Astrocyte of the spinal cord (primary cell): Measurements from ENCODE around the gene NT5C1A.
A peak's percentile ranks its signal among the peaks of the same experiment; 100 is the strongest.

Experiments
- DNase-seq: peaks from one replicate; pipeline ENCODE4 v3.0.0; 2011; ENCODE audit warnings: low read depth, low spot score
- H3K4me3 ChIP-seq: 2 replicates; pipeline ENCODE4 v1.5.1; 2011; ENCODE audit warnings: low read depth, mild to moderate bottlenecking, low read length, moderate library complexity
- CTCF ChIP-seq: IDR thresholded peaks from 2 replicates; pipeline ENCODE4 v1.5.1; 2012; ENCODE audit warnings: low read depth, mild to moderate bottlenecking, low read length, inconsistent platforms
- in situ Hi-C: cut with HindIII; loops from 2 replicates; pipeline ENCODE4 v1.10.0; 2017; ENCODE audit warnings: low sequenced_read_pairs

The NT5C1A gene

DNA sequence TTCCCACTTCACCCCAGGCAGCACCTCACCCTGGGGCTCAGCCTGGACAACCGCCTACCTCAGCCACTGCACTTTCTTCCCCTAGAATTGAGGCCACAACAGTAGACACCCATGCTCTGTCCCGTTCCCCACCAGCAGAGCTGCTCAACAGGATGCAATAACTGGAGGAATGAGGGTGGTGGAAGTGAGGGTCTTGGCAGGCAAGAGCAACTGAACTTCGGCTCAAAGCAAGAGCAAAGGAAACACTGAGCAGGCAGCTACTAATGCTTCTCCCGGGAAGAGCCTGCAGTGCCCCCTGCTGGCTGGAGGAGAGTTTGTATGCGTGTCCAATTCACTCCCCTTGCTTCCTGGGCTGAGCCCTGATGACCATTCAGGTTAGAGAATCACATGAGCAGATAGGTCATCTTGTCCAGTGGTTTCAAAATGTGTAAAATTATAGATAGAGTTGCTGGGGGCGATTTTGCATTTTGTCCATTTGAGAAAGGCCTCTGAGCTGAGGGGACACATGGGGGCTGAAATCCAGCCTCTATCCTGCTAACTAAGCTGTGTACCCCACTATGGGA, 13.9 kb downstream of the NT5C1A start:
- TF ChIP-seq CTCF, result peak; percentile 80

DNA sequence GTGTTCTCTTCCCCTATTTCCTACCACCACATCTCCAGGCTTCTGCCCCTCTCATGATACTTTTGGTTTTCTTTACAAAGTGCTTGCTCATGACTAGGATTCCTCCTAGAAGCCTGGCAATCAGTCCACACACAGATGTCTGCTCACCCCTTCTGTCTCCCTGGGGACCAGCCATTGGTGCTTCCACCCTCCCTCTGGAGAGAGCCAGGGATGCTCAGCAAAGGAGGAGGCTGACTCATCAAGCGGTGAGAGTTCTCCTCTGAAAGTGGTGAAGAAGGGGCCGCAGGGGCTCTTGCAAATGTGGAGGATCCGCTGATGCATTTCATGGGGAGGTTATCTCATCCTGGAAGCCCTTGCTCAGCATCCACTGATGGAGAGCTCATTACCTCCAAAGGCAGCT, 14.5 kb downstream of the NT5C1A start:
- DNase-seq, result no peak
- TF ChIP-seq CTCF, result no peak
- no peak overlapping the region for H3K4me3 ChIP-seq
- in situ Hi-C loops, result no loop called here

More for the DNA sequence above, 13.9 kb downstream of the NT5C1A start:
- H3K4me3 ChIP-seq, result no peak overlapping the region
- in situ Hi-C loops, result no loop called here
- peak; percentile 56 for DNase-seq

DNA sequence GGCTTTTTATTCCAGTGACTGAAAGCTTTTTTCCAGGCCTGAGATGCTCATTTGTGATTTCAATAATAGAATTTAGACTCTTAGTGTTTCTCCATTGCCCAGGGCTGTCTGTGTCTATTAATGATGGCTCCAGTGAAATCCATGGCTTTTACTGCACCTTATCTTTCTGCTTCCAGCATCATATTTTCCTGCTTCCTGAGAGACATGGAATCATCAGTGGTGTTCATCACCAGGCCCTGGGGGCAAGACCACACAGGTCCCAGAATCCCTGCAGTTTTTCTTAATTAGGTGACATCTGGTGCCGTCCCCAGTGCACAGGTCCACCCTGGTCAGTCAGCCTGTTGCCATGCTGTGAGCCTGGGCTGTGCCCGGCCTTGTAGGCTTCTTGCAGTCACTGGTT, 15.5 kb downstream of the NT5C1A start:
- DNase-seq, result no peak
- no peak overlapping the region for H3K4me3 ChIP-seq
- no peak for TF ChIP-seq CTCF
- in situ Hi-C loops, result no loop called here

DNA sequence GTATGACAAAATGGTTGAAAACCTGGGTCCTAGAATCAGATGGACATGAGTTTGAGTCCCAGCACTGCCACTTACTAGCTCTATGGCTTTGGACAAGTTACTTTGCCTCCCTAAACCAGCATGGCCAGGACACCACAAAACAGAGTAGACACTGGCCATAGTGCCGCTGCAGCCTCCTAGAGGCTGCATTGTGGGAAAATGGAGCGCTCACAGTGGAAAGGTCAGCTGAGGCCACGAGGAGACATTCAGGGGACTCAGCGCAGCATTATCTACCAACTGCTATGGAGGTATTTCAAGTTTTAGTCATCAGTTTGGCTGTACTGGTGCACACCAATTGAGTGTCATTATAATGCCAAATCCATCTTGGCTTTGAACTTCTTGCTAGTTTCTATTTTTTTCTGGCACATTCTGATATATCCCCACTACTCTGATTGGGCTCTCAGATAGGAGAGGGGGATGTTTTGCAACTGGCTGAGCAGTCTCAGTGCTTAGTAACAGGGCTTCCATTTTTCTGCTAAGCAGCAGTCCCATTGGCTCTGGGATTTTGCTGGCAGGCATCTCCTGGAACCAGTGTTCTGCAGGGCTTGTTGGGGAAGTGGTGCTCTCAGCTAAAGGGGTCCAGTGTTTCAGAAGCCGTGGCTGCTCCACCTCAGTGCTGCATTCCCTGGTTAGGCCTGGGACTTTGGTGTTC, 16.2 kb downstream of the NT5C1A start:
- no peak overlapping the region for H3K4me3 ChIP-seq
- in situ Hi-C loops, result no loop called here
- DNase-seq, result no peak
- TF ChIP-seq CTCF, result no peak

GRCh38 chr1:39654291-39654690, 17.6 kb downstream of the NT5C1A start:
- no peak overlapping the region for H3K4me3 ChIP-seq
- no peak for DNase-seq
- TF ChIP-seq CTCF, result no peak
- in situ Hi-C loops, result no loop called here

DNA sequence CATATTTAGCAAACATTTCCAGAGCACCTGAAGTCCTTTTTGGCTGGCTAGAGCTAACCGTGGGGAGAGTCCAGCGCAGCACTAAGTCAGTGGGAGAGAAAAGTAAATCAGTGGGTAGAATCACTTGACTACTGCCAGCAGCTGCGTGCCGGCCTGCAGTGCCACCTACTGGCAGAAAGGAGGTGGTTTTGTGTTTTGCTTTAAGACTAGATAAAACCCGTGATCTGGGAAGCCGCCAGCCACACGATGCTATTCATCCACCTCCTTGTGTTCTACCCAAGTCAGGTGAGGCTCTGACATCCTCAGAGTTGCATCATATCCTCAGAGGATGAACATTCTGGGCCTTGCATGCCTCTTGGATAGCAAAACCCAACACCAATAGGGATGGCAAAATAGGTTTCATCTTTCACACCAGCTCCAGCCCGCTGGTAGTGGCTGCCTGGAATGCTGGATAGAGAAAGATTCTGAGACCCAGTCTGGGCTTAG, 18.3 kb downstream of the NT5C1A start:
- in situ Hi-C loops, result no loop called here
- peak; percentile 80 for DNase-seq
- H3K4me3 ChIP-seq, result no peak overlapping the region
- TF ChIP-seq CTCF, result peak; percentile 91
